HepG2 (cell line): Measurements from ENCODE around the gene CDK6. TPM values are rescaled to one million over a fixed set of nuclear protein-coding genes. Genes with fewer than 3 reads are reported as not detected.

ENCODE experiments used
- ATAC-seq: fragments of 200-7000 bp; cut with Tn5 transposase; 3 replicates; pipeline ENCODE4 v1.9.1; 2020; ENCODE audit warnings: mild to moderate bottlenecking, moderate library complexity
- BruUV-seq: library from RNA; stranded (reverse); fragments of 400-500 nt; replicated peaks from 2 replicates; lab custom pipeline; 2021; lab: Mats Ljungman, UMichigan
- CTCF ChIA-PET: fragments of 300-600 bp; formaldehyde crosslinking; extraction: SDS; loops from one replicate; lab custom pipeline; 2021; ENCODE audit warnings: low total read pairs, inconsistent platforms, low intra/inter-chr PET ratio; lab: Yijun Ruan, JAX
- POLR2A ChIA-PET: fragments of 350-600 bp; sonication (Branson Sonifier 250); formaldehyde crosslinking; loops from one replicate; lab custom pipeline; 2020; ENCODE audit warnings: antibody characterized with exemption, inconsistent platforms; lab: Yijun Ruan, JAX
- DNase-seq: peaks from one replicate; pipeline ENCODE4 v3.0.0-alpha.2; 2015; ENCODE audit warnings: low spot score
- FAIRE-seq: peaks from 3 replicates; lab custom pipeline; 2011; peaks lifted over from hg19 to GRCh38; lab: Jason Lieb, UNC
- H2AFZ ChIP-seq: one replicate; pipeline ENCODE4 v1.6.1; 2011; ENCODE audit warnings: low read length, inconsistent platforms
- H3K27ac ChIP-seq: fragments of 300-600 bp; 3 replicates; pipeline ENCODE4 v1.8.0; 2011; ENCODE audit warnings: mixed run types, mild to moderate bottlenecking, mixed read lengths, low read length, inconsistent platforms; ENCODE audit not compliant: insufficient read depth; ENCODE audit errors: extremely low read length
- H3K27me3 ChIP-seq, 2 experiments: fragments of 200-600 bp in 1 of 2; 2 replicates in 1 of 2; 3 replicates in 1 of 2; pipeline versions ENCODE4 v1.6.0 to v1.8.0; 2011; ENCODE audit warnings: low read length in 2 of 2, mild to moderate bottlenecking in 2 of 2, moderate library complexity in 2 of 2, inconsistent platforms in 1 of 2; ENCODE audit not compliant: insufficient read depth in 2 of 2, control insufficient read depth in 1 of 2
- H3K36me3 ChIP-seq, 2 experiments: fragments of 200-600 bp in 1 of 2; replicated peaks in 1 of 2; 2 replicates in 1 of 2; 3 replicates in 1 of 2; pipeline versions ENCODE4 v1.5.1 to v1.8.0; 2011; ENCODE audit warnings: low read length in 2 of 2, inconsistent platforms in 1 of 2; ENCODE audit not compliant: insufficient read depth in 2 of 2, control insufficient read depth in 1 of 2
- H3K4me1 ChIP-seq: 2 replicates; pipeline ENCODE4 v1.5.1; 2012; ENCODE audit warnings: low read length, inconsistent platforms; ENCODE audit not compliant: insufficient read depth
- H3K4me2 ChIP-seq: 2 replicates; pipeline ENCODE4 v1.6.0; 2011; ENCODE audit warnings: low read depth, low read length, inconsistent platforms
- H3K4me3 ChIP-seq, 3 experiments: fragments of 200-600 bp in 1 of 3; sonication (generic), shearing (Covaris generic) in 1 of 3; replicated peaks in 1 of 3; 2 replicates each; pipeline ENCODE4 v1.5.1; 2011 to 2016; ENCODE audit warnings: low read length in 3 of 3, inconsistent platforms in 2 of 3, low read depth in 2 of 3, mild to moderate bottlenecking in 2 of 3, control low read depth in 1 of 3, mixed read lengths in 1 of 3; ENCODE audit not compliant: insufficient read depth in 1 of 3
- H3K79me2 ChIP-seq: one replicate; pipeline ENCODE4 v1.6.1; 2011; ENCODE audit warnings: low read length, inconsistent platforms; ENCODE audit not compliant: insufficient read depth
- H3K9ac ChIP-seq: 2 replicates; pipeline ENCODE4 v1.6.0; 2011; ENCODE audit warnings: mild to moderate bottlenecking, low read depth, low read length, inconsistent platforms; ENCODE audit not compliant: insufficient read depth
- H3K9me3 ChIP-seq: 2 replicates; pipeline ENCODE4 v1.5.1; 2012; ENCODE audit warnings: mild to moderate bottlenecking, low read length
- H4K20me1 ChIP-seq: 2 replicates; pipeline ENCODE4 v1.6.0; 2011; ENCODE audit warnings: inconsistent platforms, mild to moderate bottlenecking, low read length, moderate library complexity; ENCODE audit not compliant: insufficient read depth
- NKX3-1 ChIP-seq: sonication (generic); formaldehyde crosslinking; IDR thresholded peaks from 2 replicates; pipeline ENCODE4 v1.5.0; 2020; ENCODE audit warnings: missing genetic modification reagents
- PITX1 ChIP-seq: sonication (generic); formaldehyde crosslinking; IDR thresholded peaks from 2 replicates; pipeline ENCODE4 v1.5.1; 2020; ENCODE audit warnings: mild to moderate bottlenecking, missing genetic modification reagents
- PRPF4 ChIP-seq: fragments of 200-400 bp; formaldehyde crosslinking; IDR thresholded peaks from 2 replicates; pipeline ENCODE4 v1.6.1; 2016; ENCODE audit warnings: low read length, low read depth; ENCODE audit not compliant: poor library complexity, severe bottlenecking
- U2AF2 ChIP-seq: fragments of 200-400 bp; formaldehyde crosslinking; IDR thresholded peaks from 2 replicates; pipeline ENCODE4 v1.6.1; 2017; ENCODE audit warnings: low read depth, mild to moderate bottlenecking, low read length
- ZBTB2 ChIP-seq: sonication (generic); formaldehyde crosslinking; IDR thresholded peaks from 2 replicates; pipeline ENCODE4 v1.8.0; 2022; ENCODE audit warnings: low read depth, missing genetic modification reagents
- ZNF670 ChIP-seq: sonication (generic); formaldehyde crosslinking; IDR thresholded peaks from 2 replicates; pipeline ENCODE4 v1.8.0; 2022; ENCODE audit warnings: mild to moderate bottlenecking, missing genetic modification reagents, borderline replicate concordance
- WGBS: methylation state at CpG from one replicate; pipeline ENCODE4 v1.1.6; 2017; ENCODE audit warnings: low lambda C conversion rate; 5-methylcytosine and 5-hydroxymethylcytosine counted together
- in situ Hi-C: cut with HindIII; loops from 2 replicates; pipeline ENCODE4 v1.10.0; 2017; ENCODE audit warnings: low pct_unique_long_range_greater_than_20kb; ENCODE audit not compliant: extremely low pct_ligation_motif_present
- intact Hi-C: fragments of 100-400 bp; cut with micrococcal nuclease; formaldehyde crosslinking; loops from one replicate; pipeline ENCODE4 v1.10.0; 2022; ENCODE audit not compliant: unreplicated experiment
- polyA plus RNA-seq, 8 experiments: library from polyadenylated mRNA; depleted of rRNA in 3 of 8; stranded (reverse) in 7 of 8; unstranded in 1 of 8; fragments of >200 nt; fragmentation: Illumina TruSeq in 4 of 8; extraction: Trizol in 4 of 8; gene quantifications; 2 replicates each; pipeline versions ENCODE4 v1.2.1 to v1.2.3, GENCODE V29; 2011 to 2016; ENCODE audit warnings: low read depth in 4 of 8, missing spikeins in 1 of 8, mixed read lengths in 1 of 8; ENCODE audit not compliant: insufficient read depth in 1 of 8
- total RNA-seq, 5 experiments: library from RNA; depleted of rRNA; stranded (reverse); fragments of >200 nt; fragmentation: Illumina TruSeq; extraction: Trizol; gene quantifications; 2 replicates each; pipeline ENCODE4 v1.2.3, GENCODE V29; 2016; ENCODE audit warnings: low read depth in 1 of 5
- TF ChIP-seq, protein P1 (sequence below): sonication (generic); formaldehyde crosslinking; IDR thresholded peaks from 2 replicates; pipeline ENCODE4 v1.4.0; 2020; ENCODE audit warnings: missing genetic modification reagents, mild to moderate bottlenecking, borderline replicate concordance

Gene CDK6
- total and polyA plus RNA-seq, 2 of the 13 experiments (the other 11 are each of a cell fraction or from before 2014, with no cell fraction given), result 34.6 to 90.8 TPM

DNA sequence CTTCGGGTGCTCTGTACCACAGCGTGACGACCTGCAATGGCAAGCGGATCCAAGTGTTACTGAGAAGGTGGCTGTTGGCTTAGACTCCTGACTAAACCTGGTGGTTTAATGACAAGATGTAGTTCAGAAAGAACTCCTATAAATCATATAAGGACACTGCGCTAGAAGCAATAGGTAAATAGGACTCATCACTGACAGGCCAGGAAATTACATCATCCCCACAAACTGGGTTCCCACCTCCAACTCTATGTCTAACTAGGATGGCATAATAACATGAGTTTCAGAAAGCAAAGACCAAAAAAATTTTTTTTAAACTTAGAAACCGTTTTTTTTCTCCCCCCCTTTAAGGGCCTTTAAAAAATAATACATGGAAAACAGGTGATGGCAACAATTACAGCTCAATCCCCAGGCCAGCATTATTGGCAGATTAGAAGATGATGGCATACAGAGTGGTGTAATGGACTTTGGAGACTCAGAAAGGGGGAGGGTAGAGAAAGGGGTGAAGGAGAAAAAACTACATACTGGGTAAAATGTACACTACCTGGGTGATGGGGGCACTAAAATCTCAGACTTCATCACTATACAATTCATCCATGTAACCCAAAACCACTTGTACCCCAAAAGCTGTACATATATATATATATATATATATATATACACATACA, 164.7 kb downstream of the CDK6 start:
- H2AFZ ChIP-seq, result no peak overlapping the region
- TF ChIP-seq ZNF670 (CRISPR knock-in tag) (no peak), PRPF4 (no peak), PITX1 (CRISPR knock-in tag) (no peak), U2AF2 (no peak), ZBTB2 (CRISPR knock-in tag) (no peak), NKX3-1 (CRISPR knock-in tag) (no peak)
- TF ChIP-seq, protein P1, sequence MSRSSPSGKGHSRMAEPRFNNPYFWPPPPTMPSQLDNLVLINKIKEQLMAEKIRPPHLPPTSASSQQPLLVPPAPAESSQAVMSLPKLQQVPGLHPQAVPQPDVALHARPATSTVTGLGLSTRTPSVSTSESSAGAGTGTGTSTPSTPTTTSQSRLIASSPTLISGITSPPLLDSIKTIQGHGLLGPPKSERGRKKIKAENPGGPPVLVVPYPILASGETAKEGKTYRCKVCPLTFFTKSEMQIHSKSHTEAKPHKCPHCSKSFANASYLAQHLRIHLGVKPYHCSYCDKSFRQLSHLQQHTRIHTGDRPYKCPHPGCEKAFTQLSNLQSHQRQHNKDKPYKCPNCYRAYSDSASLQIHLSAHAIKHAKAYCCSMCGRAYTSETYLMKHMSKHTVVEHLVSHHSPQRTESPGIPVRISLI (CRISPR knock-in tag), result no peak
- H3K27ac ChIP-seq, result no peak overlapping the region
- intact Hi-C loops, result no loop called here
- no TSS peak for BruUV-seq
- in situ Hi-C loops, result no loop called here
- H3K4me3 ChIP-seq, result no peak overlapping the region
- H3K9ac ChIP-seq, result no peak overlapping the region
- peaks cover 14 to 59% of the 10 kb centered on the region in 2 experiments for H3K36me3 ChIP-seq
- no peak for DNase-seq
- no peak overlapping the region for H3K4me2 ChIP-seq
- CTCF ChIA-PET, result no interaction called here
- H3K27me3 ChIP-seq, result no peaks in the 10 kb centered on the region
- POLR2A ChIA-PET, result no interaction called here
- no peak for FAIRE-seq
- H3K4me1 ChIP-seq, result no peaks in the 10 kb centered on the region
- no peak for ATAC-seq
- H4K20me1 ChIP-seq, result no peaks in the 10 kb centered on the region
- 95% methylated on average over 6 of the region's 6 CpGs for WGBS
- H3K9me3 ChIP-seq, result no peaks in the 10 kb centered on the region
- H3K79me2 ChIP-seq, result peaks cover 24% of the 10 kb centered on the region
